SU-DHL-6 (cell line): Measurements from ENCODE around the gene CMPK2.

Source experiments
- H2AFZ ChIP-seq: fragments of 200-600 bp; sonication (generic); 2 replicates; pipeline ENCODE4 v1.6.1; 2014; ENCODE audit warnings: low read depth, mild to moderate bottlenecking, moderate library complexity, mixed read lengths, antibody characterized with exemption, low read length; ENCODE audit not compliant: severe bottlenecking
- H3F3A ChIP-seq: fragments of 200-600 bp; shearing (Covaris generic); 2 replicates; pipeline ENCODE4 v1.6.0; 2016; ENCODE audit warnings: antibody characterized with exemption, mild to moderate bottlenecking; ENCODE audit not compliant: insufficient read depth
- H3K27ac ChIP-seq: fragments of 200-600 bp; sonication (generic); 2 replicates; pipeline ENCODE4 v1.5.1; 2016; ENCODE audit warnings: low read depth, mild to moderate bottlenecking, low read length, moderate library complexity, mixed read lengths
- H3K27me3 ChIP-seq: fragments of 200-600 bp; sonication (generic), shearing (Covaris generic); 2 replicates; pipeline ENCODE4 v1.6.0; 2014; ENCODE audit warnings: mild to moderate bottlenecking, low read length
- H3K36me3 ChIP-seq: fragments of 200-600 bp; sonication (generic); 2 replicates; pipeline ENCODE4 v1.6.1; 2014; ENCODE audit warnings: mild to moderate bottlenecking, low read length, mixed read lengths
- H3K4me2 ChIP-seq: fragments of 300-600, 200-600 bp; shearing (Covaris generic), sonication (generic); 2 replicates; pipeline ENCODE4 v1.6.0; 2014; ENCODE audit warnings: low read length, low read depth, mild to moderate bottlenecking; ENCODE audit not compliant: poor library complexity, severe bottlenecking
- H3K4me3 ChIP-seq: fragments of 200-600 bp; sonication (generic); 2 replicates; pipeline ENCODE4 v1.5.1; 2014; ENCODE audit warnings: antibody characterized with exemption, low read length, mild to moderate bottlenecking, mixed read lengths; ENCODE audit not compliant: insufficient read depth, poor library complexity, severe bottlenecking
- H3K79me2 ChIP-seq: fragments of 200-600 bp; sonication (generic); 2 replicates; pipeline ENCODE4 v1.6.1; 2014; ENCODE audit warnings: mild to moderate bottlenecking, low read length, moderate library complexity; ENCODE audit not compliant: insufficient read depth
- H3K9ac ChIP-seq: fragments of 200-600 bp; sonication (generic); 2 replicates; pipeline ENCODE4 v1.7.0; 2014; ENCODE audit warnings: mild to moderate bottlenecking, low read length
- H3K9me2 ChIP-seq: fragments of 200-600 bp; sonication (generic); replicated peaks from 2 replicates; pipeline ENCODE4 v1.6.1; 2014; ENCODE audit warnings: low read length; ENCODE audit not compliant: insufficient read depth
- H3K9me3 ChIP-seq: fragments of 200-600 bp; sonication (generic); 2 replicates; pipeline ENCODE4 v1.6.1; 2014; ENCODE audit warnings: low read length, mixed read lengths; ENCODE audit not compliant: insufficient read depth
- H4K20me1 ChIP-seq: fragments of 200-600 bp; sonication (generic); 2 replicates; pipeline ENCODE4 v1.6.1; 2014; ENCODE audit warnings: low read depth, mild to moderate bottlenecking, antibody characterized with exemption, low read length, moderate library complexity, mixed read lengths
- CTCF ChIP-seq: fragments of 200-600 bp; sonication (generic); IDR thresholded peaks from one replicate; pipeline ENCODE4 v1.5.1; 2017; ENCODE audit warnings: antibody characterized with exemption, mild to moderate bottlenecking, low read length, moderate library complexity; ENCODE audit not compliant: insufficient read depth, poor library complexity, severe bottlenecking
- EZH2phosphoT487 ChIP-seq: fragments of 200-600 bp; sonication (generic), shearing (Covaris generic); conservative IDR thresholded peaks from 2 replicates; pipeline ENCODE4 v1.6.1; 2018; ENCODE audit warnings: mild to moderate bottlenecking, antibody characterized with exemption, low read length, moderate library complexity, mixed read lengths

The CMPK2 gene

GRCh38 chr2:6880200-6880733 lies 14.6 kb upstream of the CMPK2 start:
- no peak overlapping the region for H3K27ac ChIP-seq

GRCh38 chr2:6879011-6879410 lies 13.3 kb upstream of the CMPK2 start:
- Histone ChIP-seq H3K4me3 (no peak overlapping the region), H3K9ac (no peak overlapping the region), H3K9me2 (no peaks in the 10 kb centered on the region), H4K20me1 (no peaks in the 10 kb centered on the region), H2AFZ (no peak overlapping the region), H3F3A (no peaks in the 10 kb centered on the region), H3K36me3 (no peaks in the 10 kb centered on the region; the same call in 1 of the 2 replicates), H3K79me2 (no peaks in the 10 kb centered on the region), H3K4me2 (no peak overlapping the region), H3K9me3 (no peaks in the 10 kb centered on the region), H3K27ac (no peak overlapping the region), H3K27me3 (no peaks in the 10 kb centered on the region; the same call in 1 of the 2 replicates)
- TF ChIP-seq EZH2phosphoT487 (no peak), CTCF (no peak)

More at GRCh38 chr2:6880200-6880733, 14.6 kb upstream of the CMPK2 start:
- H3K9ac ChIP-seq = no peak overlapping the region
- no peaks in the 10 kb centered on the region for H3F3A ChIP-seq
- H3K4me3 ChIP-seq = no peak overlapping the region
- H3K79me2 ChIP-seq = no peaks in the 10 kb centered on the region
- no peaks in the 10 kb centered on the region for H3K36me3 ChIP-seq
- no peak for TF ChIP-seq EZH2phosphoT487
- no peak for TF ChIP-seq CTCF
- H3K4me2 ChIP-seq = no peak overlapping the region
- H3K9me2 ChIP-seq = no peaks in the 10 kb centered on the region
- H4K20me1 ChIP-seq = no peaks in the 10 kb centered on the region
- no peaks in the 10 kb centered on the region; the same call in 1 of the 2 replicates for H3K27me3 ChIP-seq
- no peaks in the 10 kb centered on the region for H3K9me3 ChIP-seq
- no peak overlapping the region for H2AFZ ChIP-seq

GRCh38 chr2:6878549-6878948 lies 12.8 kb upstream of the CMPK2 start:
- Histone ChIP-seq H3K9ac (no peak overlapping the region), H4K20me1 (no peaks in the 10 kb centered on the region), H3K4me3 (no peak overlapping the region), H3K4me2 (no peak overlapping the region), H3K79me2 (no peaks in the 10 kb centered on the region), H3K9me3 (no peaks in the 10 kb centered on the region), H2AFZ (no peak overlapping the region), H3K9me2 (no peaks in the 10 kb centered on the region), H3K36me3 (no peaks in the 10 kb centered on the region; the same call in 1 of the 2 replicates), H3K27me3 (no peaks in the 10 kb centered on the region; the same call in 1 of the 2 replicates), H3K27ac (no peak overlapping the region), H3F3A (no peaks in the 10 kb centered on the region)
- TF ChIP-seq EZH2phosphoT487 (no peak), CTCF (no peak)
